ENCODE measurements around the gene FGFR3. TPM values are rescaled to one million over a fixed set of nuclear protein-coding genes. Genes with fewer than 3 reads are reported as not detected.

FGFR3 gene
- total and polyA plus RNA-seq, 2 of the 4 experiments (the other 2 are of a cell fraction) = 0.18 to 0.67 TPM

DNA sequence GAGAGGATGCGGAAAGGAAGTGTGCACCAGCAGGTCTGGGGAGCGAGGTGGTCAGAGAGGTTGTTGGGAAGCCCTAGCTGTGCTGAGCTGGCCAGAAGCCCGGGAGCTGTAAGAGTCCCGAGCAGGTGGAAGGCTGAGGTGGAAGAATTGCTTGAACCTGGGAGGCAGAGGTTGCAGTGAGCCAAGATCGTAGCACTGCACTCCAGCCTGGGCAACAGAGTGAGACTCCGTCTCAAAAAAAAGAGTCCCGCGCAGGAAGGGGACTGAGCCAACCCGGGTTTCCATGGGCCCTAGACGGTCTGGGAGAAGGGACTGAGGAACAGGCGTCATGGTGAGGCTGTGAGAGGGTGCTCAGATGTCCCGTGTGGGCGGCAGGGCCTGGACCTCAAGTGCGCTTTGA, 12.7 kb upstream of the FGFR3 start:
- WGBS, 2 experiments (ENCODE audit: extremely low coverage in 2 of 2, insufficient read length in 1 of 2) = 82% methylated on average over 6 of the region's 14 CpGs; no CpG with 5 or more reads in 1 of the 2 experiments
- DNase-seq (no peak), ATAC-seq (ENCODE audit: low read depth) (no peak)
- in situ Hi-C loops (cut with MboI; ENCODE audit: low sequenced_read_pairs) (no loop called here), intact Hi-C loops (cut with micrococcal nuclease) (no loop called here), dilution Hi-C loops (cut with HindIII; ENCODE audit: low sequenced_read_pairs, unreplicated experiment) (no loop called here)
- no peaks in the 10 kb centered on the region for H3K9me1 ChIP-seq (ENCODE audit: insufficient read depth, low read length)
- H2BK15ac ChIP-seq (ENCODE audit: low read depth, low read length) = no peak overlapping the region
- no peak overlapping the region for H3K23ac ChIP-seq (ENCODE audit: low read depth, low read length)
- TF ChIP-seq, protein P1, sequence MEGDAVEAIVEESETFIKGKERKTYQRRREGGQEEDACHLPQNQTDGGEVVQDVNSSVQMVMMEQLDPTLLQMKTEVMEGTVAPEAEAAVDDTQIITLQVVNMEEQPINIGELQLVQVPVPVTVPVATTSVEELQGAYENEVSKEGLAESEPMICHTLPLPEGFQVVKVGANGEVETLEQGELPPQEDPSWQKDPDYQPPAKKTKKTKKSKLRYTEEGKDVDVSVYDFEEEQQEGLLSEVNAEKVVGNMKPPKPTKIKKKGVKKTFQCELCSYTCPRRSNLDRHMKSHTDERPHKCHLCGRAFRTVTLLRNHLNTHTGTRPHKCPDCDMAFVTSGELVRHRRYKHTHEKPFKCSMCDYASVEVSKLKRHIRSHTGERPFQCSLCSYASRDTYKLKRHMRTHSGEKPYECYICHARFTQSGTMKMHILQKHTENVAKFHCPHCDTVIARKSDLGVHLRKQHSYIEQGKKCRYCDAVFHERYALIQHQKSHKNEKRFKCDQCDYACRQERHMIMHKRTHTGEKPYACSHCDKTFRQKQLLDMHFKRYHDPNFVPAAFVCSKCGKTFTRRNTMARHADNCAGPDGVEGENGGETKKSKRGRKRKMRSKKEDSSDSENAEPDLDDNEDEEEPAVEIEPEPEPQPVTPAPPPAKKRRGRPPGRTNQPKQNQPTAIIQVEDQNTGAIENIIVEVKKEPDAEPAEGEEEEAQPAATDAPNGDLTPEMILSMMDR (conservative IDR thresholded peaks at IDR 0.05; ENCODE audit: low read depth, low read length) = no peak
- TF ChIP-seq CEBPB (IDR thresholded peaks at IDR 0.05; ENCODE audit: low read depth, low read length) = no peak
- no peak for TF ChIP-seq CHD1 (IDR thresholded peaks at IDR 0.05; ENCODE audit: low read depth, low read length)
- no peak for TF ChIP-seq BHLHE40 (IDR thresholded peaks at IDR 0.05; ENCODE audit: low read depth, low read length)
- no peak for TF ChIP-seq SMC3 (IDR thresholded peaks at IDR 0.05; ENCODE audit: low read depth, low read length)
- TF ChIP-seq FOS (IDR thresholded peaks at IDR 0.05; ENCODE audit: low read depth, low read length) = no peak
- no peak for TF ChIP-seq MAZ (IDR thresholded peaks at IDR 0.05; ENCODE audit: borderline replicate concordance, low read depth, low read length)
- TF ChIP-seq, protein P2, sequence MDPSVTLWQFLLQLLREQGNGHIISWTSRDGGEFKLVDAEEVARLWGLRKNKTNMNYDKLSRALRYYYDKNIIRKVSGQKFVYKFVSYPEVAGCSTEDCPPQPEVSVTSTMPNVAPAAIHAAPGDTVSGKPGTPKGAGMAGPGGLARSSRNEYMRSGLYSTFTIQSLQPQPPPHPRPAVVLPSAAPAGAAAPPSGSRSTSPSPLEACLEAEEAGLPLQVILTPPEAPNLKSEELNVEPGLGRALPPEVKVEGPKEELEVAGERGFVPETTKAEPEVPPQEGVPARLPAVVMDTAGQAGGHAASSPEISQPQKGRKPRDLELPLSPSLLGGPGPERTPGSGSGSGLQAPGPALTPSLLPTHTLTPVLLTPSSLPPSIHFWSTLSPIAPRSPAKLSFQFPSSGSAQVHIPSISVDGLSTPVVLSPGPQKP (IDR thresholded peaks at IDR 0.05; ENCODE audit: borderline replicate concordance, low read depth, low read length) = no peak
- TF ChIP-seq, protein P3, sequence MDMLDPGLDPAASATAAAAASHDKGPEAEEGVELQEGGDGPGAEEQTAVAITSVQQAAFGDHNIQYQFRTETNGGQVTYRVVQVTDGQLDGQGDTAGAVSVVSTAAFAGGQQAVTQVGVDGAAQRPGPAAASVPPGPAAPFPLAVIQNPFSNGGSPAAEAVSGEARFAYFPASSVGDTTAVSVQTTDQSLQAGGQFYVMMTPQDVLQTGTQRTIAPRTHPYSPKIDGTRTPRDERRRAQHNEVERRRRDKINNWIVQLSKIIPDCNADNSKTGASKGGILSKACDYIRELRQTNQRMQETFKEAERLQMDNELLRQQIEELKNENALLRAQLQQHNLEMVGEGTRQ (IDR thresholded peaks at IDR 0.05; ENCODE audit: low read depth, low read length) = no peak
- TF ChIP-seq MAFK (IDR thresholded peaks at IDR 0.05; ENCODE audit: low read depth, low read length) = no peak
- TF ChIP-seq RCOR1 (IDR thresholded peaks at IDR 0.05; ENCODE audit: insufficient replicate concordance, low read length) = no peak
- TF ChIP-seq RFX5 (IDR thresholded peaks at IDR 0.05; ENCODE audit: low read depth, low read length) = no peak
- TF ChIP-seq NFE2L2 (IDR thresholded peaks at IDR 0.05; ENCODE audit: low read depth, low read length) = no peak
- H3K27ac ChIP-seq (ENCODE audit: insufficient read depth, low read length) = no peak overlapping the region
- H2BK120ac ChIP-seq (ENCODE audit: low read depth, low read length) = no peak overlapping the region
- H4K20me1 ChIP-seq (ENCODE audit: insufficient read depth, low read length) = no peaks in the 10 kb centered on the region
- no peak overlapping the region for H3K4me2 ChIP-seq (ENCODE audit: low read depth, low read length)
- H3K79me1 ChIP-seq (ENCODE audit: low read depth in 1 of 2, low read length in 2 of 2) = no peaks in the 10 kb centered on the region
- no peak overlapping the region for H3K56ac ChIP-seq (ENCODE audit: extremely low read depth, insufficient read depth, low read length)
- no peaks in the 10 kb centered on the region for H3K36me3 ChIP-seq (ENCODE audit: control insufficient read depth, insufficient read depth, low read length)
- POLR2A ChIA-PET (ENCODE audit: unreplicated experiment) = no interaction called here
- H4K91ac ChIP-seq (ENCODE audit: insufficient read depth, low read depth, low read length) = no peak overlapping the region
- no peak overlapping the region for H3K9ac ChIP-seq (ENCODE audit: low read depth, low read length)
- H2BK20ac ChIP-seq (ENCODE audit: low read depth, low read length) = no peak overlapping the region
- peaks cover 6% of the 10 kb centered on the region; the same call in 1 of the 2 replicates for H3K4me1 ChIP-seq (ENCODE audit: control insufficient read depth, insufficient read depth, low read length)
- H3K4me3 ChIP-seq (ENCODE audit: insufficient read depth, low read depth, low read length) = no peak overlapping the region
- CTCF ChIA-PET = no interaction called here
- no peak overlapping the region for H2BK5ac ChIP-seq (ENCODE audit: low read depth, low read length, poor library complexity, severe bottlenecking)
- no peak overlapping the region for H2AK9ac ChIP-seq (replicated peaks; ENCODE audit: low read depth, low read length, poor library complexity)
- H2AK5ac ChIP-seq (ENCODE audit: low read depth, low read length) = no peak overlapping the region
- no peak overlapping the region for H2AFZ ChIP-seq (replicated peaks; ENCODE audit: low read length, poor library complexity)
- no peak overlapping the region for H3K18ac ChIP-seq (ENCODE audit: low read depth, low read length)
- H3K9me3 ChIP-seq (ENCODE audit: control insufficient read depth, insufficient read depth, low read length) = no peaks in the 10 kb centered on the region
- H3K27me3 ChIP-seq (ENCODE audit: control insufficient read depth, insufficient read depth, low read length) = peaks cover 10% of the 10 kb centered on the region; the same call in 1 of the 2 replicates
- no TSS peak for BruUV-seq (replicated peaks)
- H4K8ac ChIP-seq (ENCODE audit: low read depth in 2 of 2, low read length in 2 of 2) = no peak overlapping the region
- H3K14ac ChIP-seq (replicated peaks; ENCODE audit: low read depth, low read length) = no peak overlapping the region
- no peak overlapping the region for H4K5ac ChIP-seq (ENCODE audit: low read depth, low read length)
- no peak overlapping the region for H3K4ac ChIP-seq (ENCODE audit: low read depth, low read length)
